Type B pancreatic cell (in vitro differentiated cells): ENCODE data around the gene FADS1. TPM values are rescaled to one million over a fixed set of nuclear protein-coding genes. Genes with fewer than 3 reads are reported as not detected.
A peak's percentile ranks its signal among the peaks of the same experiment; 100 is the strongest.

Source experiments
- DNase-seq: peaks from one replicate; pipeline ENCODE4 v3.0.0; 2021; ENCODE audit warnings: mixed read lengths; ENCODE audit not compliant: unreplicated experiment; ENCODE audit errors: extremely low spot score
- H3K27ac Mint-ChIP-seq: 2 replicates; pipeline ENCODE4 v1.8.0; 2021; ENCODE audit warnings: mild to moderate bottlenecking, mixed read lengths
- H3K27me3 Mint-ChIP-seq: 2 replicates; pipeline ENCODE4 v1.8.0; 2021; ENCODE audit warnings: mixed read lengths
- H3K36me3 Mint-ChIP-seq: 2 replicates; pipeline ENCODE4 v1.8.0; 2021; ENCODE audit warnings: mixed read lengths
- H3K4me1 Mint-ChIP-seq: one replicate; pipeline ENCODE4 v1.8.0; 2021; ENCODE audit warnings: mixed read lengths; ENCODE audit not compliant: unreplicated experiment
- H3K4me3 Mint-ChIP-seq: 2 replicates; pipeline ENCODE4 v1.8.0; 2021; ENCODE audit warnings: mild to moderate bottlenecking, mixed read lengths
- H3K9me3 Mint-ChIP-seq: 2 replicates; pipeline ENCODE4 v1.8.0; 2021; ENCODE audit warnings: mixed read lengths
- total RNA-seq: library from RNA; stranded (reverse); gene quantifications from 2 replicates; pipeline ENCODE4 v1.2.1, GENCODE V29; 2021; ENCODE audit warnings: low replicate concordance
- TF ChIP-seq, protein P1 (sequence below): fragments of 200-600 bp; sonication (generic); conservative IDR thresholded peaks from 2 replicates; pipeline ENCODE4 v1.5.0; 2021; ENCODE audit warnings: antibody characterized with exemption, mild to moderate bottlenecking

The FADS1 gene
- total RNA-seq, 1 donor from 2014 or later: 90.0 TPM

- Mint-ChIP-seq H3K4me1 (peaks cover 36% of the 10 kb centered on the region), H3K4me3 (peak overlapping the region; percentile 94)
- TF ChIP-seq, protein P1, sequence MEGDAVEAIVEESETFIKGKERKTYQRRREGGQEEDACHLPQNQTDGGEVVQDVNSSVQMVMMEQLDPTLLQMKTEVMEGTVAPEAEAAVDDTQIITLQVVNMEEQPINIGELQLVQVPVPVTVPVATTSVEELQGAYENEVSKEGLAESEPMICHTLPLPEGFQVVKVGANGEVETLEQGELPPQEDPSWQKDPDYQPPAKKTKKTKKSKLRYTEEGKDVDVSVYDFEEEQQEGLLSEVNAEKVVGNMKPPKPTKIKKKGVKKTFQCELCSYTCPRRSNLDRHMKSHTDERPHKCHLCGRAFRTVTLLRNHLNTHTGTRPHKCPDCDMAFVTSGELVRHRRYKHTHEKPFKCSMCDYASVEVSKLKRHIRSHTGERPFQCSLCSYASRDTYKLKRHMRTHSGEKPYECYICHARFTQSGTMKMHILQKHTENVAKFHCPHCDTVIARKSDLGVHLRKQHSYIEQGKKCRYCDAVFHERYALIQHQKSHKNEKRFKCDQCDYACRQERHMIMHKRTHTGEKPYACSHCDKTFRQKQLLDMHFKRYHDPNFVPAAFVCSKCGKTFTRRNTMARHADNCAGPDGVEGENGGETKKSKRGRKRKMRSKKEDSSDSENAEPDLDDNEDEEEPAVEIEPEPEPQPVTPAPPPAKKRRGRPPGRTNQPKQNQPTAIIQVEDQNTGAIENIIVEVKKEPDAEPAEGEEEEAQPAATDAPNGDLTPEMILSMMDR: no peak
These were observed 11.5 kb upstream of the FADS1 start for GRCh38 chr11:61828379-61828628.

DNA sequence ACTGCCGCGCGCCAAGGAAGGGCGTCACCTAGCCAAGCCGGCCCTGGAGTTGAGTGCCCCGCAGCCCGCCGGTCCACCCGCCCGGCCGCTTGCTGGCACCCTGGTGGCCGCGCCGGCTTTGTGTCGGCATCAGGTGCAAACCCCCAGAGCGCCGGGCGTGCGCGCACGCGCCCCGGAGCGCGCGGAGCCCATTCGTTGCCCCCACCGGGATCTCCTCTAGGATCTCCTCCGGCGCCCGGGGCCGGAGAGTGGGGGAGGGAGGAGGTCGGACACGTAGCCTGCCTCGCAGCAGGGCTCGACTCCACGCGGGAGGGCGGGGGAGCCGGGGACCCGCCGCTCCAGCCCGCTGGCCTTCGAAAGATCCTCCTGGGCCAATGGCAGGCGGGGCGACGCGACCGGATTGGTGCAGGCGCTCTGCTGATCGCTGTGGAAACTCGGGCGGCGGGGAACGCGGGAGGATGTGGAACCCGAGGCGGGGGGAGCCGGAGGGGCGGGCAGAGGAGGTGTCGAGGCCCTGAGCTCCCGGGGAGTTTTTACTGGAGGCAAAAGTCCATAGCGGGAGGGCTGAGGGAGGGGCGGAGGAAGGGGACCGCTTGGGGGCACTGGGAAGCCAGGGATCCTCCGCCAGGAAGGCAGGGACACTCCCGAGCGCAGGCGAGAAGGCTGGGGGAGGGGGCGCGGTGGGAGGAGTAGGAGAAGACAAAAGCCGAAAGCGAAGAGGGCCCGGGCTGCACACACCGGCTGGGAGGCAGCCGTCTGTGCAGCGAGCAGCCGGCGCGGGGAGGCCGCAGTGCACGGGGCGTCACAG is 11.0 kb upstream of the FADS1 start, which contains the start of gene FADS2:
Gene FADS2 (plus strand): TSS at position 730 of the 808 bp plus-strand sequence. CDS start 91 bp downstream, outside the sequence.
- Mint-ChIP-seq H3K9me3 (no peaks in the 10 kb centered on the region), H3K4me1 (peaks cover 36% of the 10 kb centered on the region), H3K27ac (peak within 1 kb of the TSS; percentile 90)

More at GRCh38 chr11:61828379-61828628, 11.5 kb upstream of the FADS1 start:
- Mint-ChIP-seq H3K9me3 (no peaks in the 10 kb centered on the region), H3K27ac (peak overlapping the region; percentile 88), H3K36me3 (no peaks in the 10 kb centered on the region), H3K27me3 (no peaks in the 10 kb centered on the region)
- no peak for DNase-seq

DNA sequence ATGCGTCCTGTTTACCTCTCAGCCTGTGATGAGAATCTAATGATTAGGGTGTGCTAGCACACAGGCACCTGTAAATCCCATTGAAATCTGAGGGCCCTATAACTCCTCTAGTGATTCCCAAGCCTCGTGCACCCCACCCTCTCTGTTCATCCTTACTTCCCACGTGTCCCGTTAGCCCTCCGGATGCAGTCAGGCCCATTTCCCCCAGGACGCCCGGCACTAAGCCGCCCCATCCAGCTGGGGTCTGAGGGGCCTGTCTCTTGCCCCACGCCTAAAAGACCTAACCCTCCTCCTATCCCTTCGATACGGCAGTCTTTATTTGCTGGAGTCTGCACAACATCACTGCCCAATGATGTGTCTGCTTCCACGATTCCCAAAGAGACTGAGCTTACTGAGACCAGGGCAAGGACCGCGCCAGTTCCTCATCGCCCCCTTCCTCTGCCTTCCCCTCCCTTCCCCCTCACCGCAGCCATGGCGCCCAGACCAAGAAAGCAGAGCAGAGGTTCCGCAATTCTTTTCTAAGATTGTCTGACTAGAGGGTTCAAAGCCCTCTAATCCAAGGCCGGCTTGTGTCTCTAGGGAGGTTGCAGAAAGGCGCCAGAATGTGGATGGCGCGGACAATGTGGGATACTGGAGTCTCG is 10.2 kb upstream of the FADS1 start:
- Mint-ChIP-seq H3K27ac (peak overlapping the region; percentile 90), H3K4me1 (peaks cover 36% of the 10 kb centered on the region), H3K4me3 (peak overlapping the region; percentile 94), H3K36me3 (no peaks in the 10 kb centered on the region), H3K9me3 (no peaks in the 10 kb centered on the region), H3K27me3 (no peaks in the 10 kb centered on the region)
- no peak for DNase-seq
- TF ChIP-seq, protein P1: no peak

More for the DNA sequence above, 11.0 kb upstream of the FADS1 start, which contains the start of gene FADS2:
- H3K27me3 Mint-ChIP-seq: no peaks in the 10 kb centered on the region
- DNase-seq: peak; percentile 93
- H3K4me3 Mint-ChIP-seq: peak within 1 kb of the TSS; percentile 94
- no peaks in the 10 kb centered on the region for H3K36me3 Mint-ChIP-seq
- TF ChIP-seq, protein P1: peak; percentile 63

DNA sequence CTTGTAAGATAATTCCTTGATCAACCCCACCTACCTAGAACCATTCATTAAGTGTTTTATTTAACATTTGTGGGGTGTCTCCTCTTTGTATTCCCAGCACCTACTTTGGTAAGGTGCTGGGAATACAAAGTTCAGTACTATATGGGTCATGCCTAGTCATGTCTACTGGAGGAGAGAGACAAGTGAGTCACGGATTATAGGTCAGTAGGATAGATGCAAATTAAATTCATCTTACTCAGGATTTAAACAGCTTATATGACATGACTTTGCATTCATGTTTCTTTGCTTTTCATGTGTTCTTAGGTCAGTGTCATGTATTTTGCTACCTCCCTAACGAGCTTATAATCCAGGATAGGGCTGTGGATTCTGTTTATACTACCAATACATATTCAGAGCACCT is 3.4 kb upstream of the FADS1 start:
- Mint-ChIP-seq H3K27me3 (no peaks in the 10 kb centered on the region), H3K36me3 (no peaks in the 10 kb centered on the region), H3K27ac (no peak overlapping the region), H3K9me3 (no peaks in the 10 kb centered on the region), H3K4me3 (no peak overlapping the region), H3K4me1 (peaks cover 13% of the 10 kb centered on the region)
- TF ChIP-seq, protein P1: no peak
- no peak for DNase-seq

DNA sequence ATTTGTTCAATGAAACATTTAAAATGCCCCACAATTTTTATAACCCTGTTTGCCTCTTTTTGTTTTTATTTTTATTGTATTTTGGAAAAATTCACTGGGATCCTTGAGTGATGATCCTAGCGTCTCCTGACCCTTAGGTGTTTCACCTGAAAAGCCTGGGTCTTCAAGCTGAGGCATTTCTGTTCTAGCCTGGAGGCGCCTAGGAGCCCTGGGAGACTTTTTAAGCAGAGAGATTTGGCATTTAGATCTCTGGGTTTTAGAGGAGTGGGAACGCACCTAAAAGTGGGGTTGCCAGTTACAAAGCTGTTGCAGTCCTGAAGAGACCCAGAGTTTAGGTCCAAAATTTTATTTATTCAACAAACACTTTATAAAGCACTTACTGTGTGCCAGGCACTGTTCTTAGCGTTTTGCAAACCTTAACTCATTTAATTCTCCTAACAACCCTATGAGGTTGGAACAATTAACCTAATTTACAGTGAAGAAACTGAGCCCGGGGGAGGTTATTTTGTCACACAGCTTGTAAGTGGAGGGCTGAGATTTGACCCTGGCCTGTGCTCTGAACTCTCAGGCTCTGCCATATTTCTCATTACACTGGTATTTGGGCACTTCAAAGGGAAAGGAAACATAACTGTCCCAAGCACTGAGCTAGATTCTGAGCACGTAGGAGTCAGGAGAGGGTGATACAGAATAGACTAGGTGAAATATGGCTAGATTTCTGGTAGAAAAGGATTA is 834 bp upstream of the FADS1 start:
- no peak for DNase-seq
- Mint-ChIP-seq H3K4me1 (peaks cover 18% of the 10 kb centered on the region), H3K9me3 (peaks cover 11% of the 10 kb centered on the region), H3K27me3 (no peaks in the 10 kb centered on the region), H3K4me3 (peak overlapping the region; percentile 89), H3K36me3 (peaks cover 12% of the 10 kb centered on the region), H3K27ac (peak overlapping the region; percentile 72)
- TF ChIP-seq, protein P1: no peak
